HepG2 (cell line): ENCODE data around the gene PPP4R2. TPM values are rescaled to one million over a fixed set of nuclear protein-coding genes. Genes with fewer than 3 reads are reported as not detected.

ENCODE experiments used
- ATAC-seq: fragments of 200-7000 bp; cut with Tn5 transposase; 3 replicates; pipeline ENCODE4 v1.9.1; 2020; ENCODE audit warnings: mild to moderate bottlenecking, moderate library complexity
- BruUV-seq: library from RNA; stranded (reverse); fragments of 400-500 nt; replicated peaks from 2 replicates; lab custom pipeline; 2021; lab: Mats Ljungman, UMichigan
- CTCF ChIA-PET: fragments of 300-600 bp; formaldehyde crosslinking; extraction: SDS; loops from one replicate; lab custom pipeline; 2021; ENCODE audit warnings: low total read pairs, inconsistent platforms, low intra/inter-chr PET ratio; lab: Yijun Ruan, JAX
- POLR2A ChIA-PET: fragments of 350-600 bp; sonication (Branson Sonifier 250); formaldehyde crosslinking; loops from one replicate; lab custom pipeline; 2020; ENCODE audit warnings: antibody characterized with exemption, inconsistent platforms; lab: Yijun Ruan, JAX
- DNase-seq: peaks from one replicate; pipeline ENCODE4 v3.0.0-alpha.2; 2015; ENCODE audit warnings: low spot score
- FAIRE-seq: peaks from 3 replicates; lab custom pipeline; 2011; peaks lifted over from hg19 to GRCh38; lab: Jason Lieb, UNC
- H2AFZ ChIP-seq: one replicate; pipeline ENCODE4 v1.6.1; 2011; ENCODE audit warnings: low read length, inconsistent platforms
- H3K27ac ChIP-seq: fragments of 300-600 bp; 3 replicates; pipeline ENCODE4 v1.8.0; 2011; ENCODE audit warnings: mixed run types, mild to moderate bottlenecking, mixed read lengths, low read length, inconsistent platforms; ENCODE audit not compliant: insufficient read depth; ENCODE audit errors: extremely low read length
- H3K27me3 ChIP-seq, 2 experiments: fragments of 200-600 bp in 1 of 2; 2 replicates in 1 of 2; 3 replicates in 1 of 2; pipeline versions ENCODE4 v1.6.0 to v1.8.0; 2011; ENCODE audit warnings: low read length in 2 of 2, mild to moderate bottlenecking in 2 of 2, moderate library complexity in 2 of 2, inconsistent platforms in 1 of 2; ENCODE audit not compliant: insufficient read depth in 2 of 2, control insufficient read depth in 1 of 2
- H3K36me3 ChIP-seq, 2 experiments: fragments of 200-600 bp in 1 of 2; replicated peaks in 1 of 2; 2 replicates in 1 of 2; 3 replicates in 1 of 2; pipeline versions ENCODE4 v1.5.1 to v1.8.0; 2011; ENCODE audit warnings: low read length in 2 of 2, inconsistent platforms in 1 of 2; ENCODE audit not compliant: insufficient read depth in 2 of 2, control insufficient read depth in 1 of 2
- H3K4me1 ChIP-seq: 2 replicates; pipeline ENCODE4 v1.5.1; 2012; ENCODE audit warnings: low read length, inconsistent platforms; ENCODE audit not compliant: insufficient read depth
- H3K4me2 ChIP-seq: 2 replicates; pipeline ENCODE4 v1.6.0; 2011; ENCODE audit warnings: low read depth, low read length, inconsistent platforms
- H3K4me3 ChIP-seq, 3 experiments: fragments of 200-600 bp in 1 of 3; sonication (generic), shearing (Covaris generic) in 1 of 3; replicated peaks in 1 of 3; 2 replicates each; pipeline ENCODE4 v1.5.1; 2011 to 2016; ENCODE audit warnings: low read length in 3 of 3, inconsistent platforms in 2 of 3, low read depth in 2 of 3, mild to moderate bottlenecking in 2 of 3, control low read depth in 1 of 3, mixed read lengths in 1 of 3; ENCODE audit not compliant: insufficient read depth in 1 of 3
- H3K79me2 ChIP-seq: one replicate; pipeline ENCODE4 v1.6.1; 2011; ENCODE audit warnings: low read length, inconsistent platforms; ENCODE audit not compliant: insufficient read depth
- H3K9ac ChIP-seq: 2 replicates; pipeline ENCODE4 v1.6.0; 2011; ENCODE audit warnings: mild to moderate bottlenecking, low read depth, low read length, inconsistent platforms; ENCODE audit not compliant: insufficient read depth
- H3K9me3 ChIP-seq: 2 replicates; pipeline ENCODE4 v1.5.1; 2012; ENCODE audit warnings: mild to moderate bottlenecking, low read length
- H4K20me1 ChIP-seq: 2 replicates; pipeline ENCODE4 v1.6.0; 2011; ENCODE audit warnings: inconsistent platforms, mild to moderate bottlenecking, low read length, moderate library complexity; ENCODE audit not compliant: insufficient read depth
- ASH2L ChIP-seq: fragments of 300-600, 200-600 bp; sonication (generic); IDR thresholded peaks from 2 replicates; pipeline ENCODE4 v1.7.0; 2017; ENCODE audit warnings: low read depth, mild to moderate bottlenecking, moderate library complexity, mixed read lengths, low read length; ENCODE audit not compliant: insufficient read length
- ATF7-NPFF ChIP-seq: sonication (generic); formaldehyde crosslinking; IDR thresholded peaks from 2 replicates; pipeline ENCODE4 v1.8.1; 2023; ENCODE audit warnings: mild to moderate bottlenecking, low read depth, missing genetic modification reagents, moderate library complexity
- BCLAF1 ChIP-seq: fragments of 450-650 bp; IDR thresholded peaks from 2 replicates; pipeline ENCODE4 v1.6.1; 2017; ENCODE audit warnings: mild to moderate bottlenecking
- CEBPZ ChIP-seq: IDR thresholded peaks from 2 replicates; pipeline ENCODE4 v1.6.1; 2012; ENCODE audit warnings: low read length, improper control_type of control experiment
- CSRNP2 ChIP-seq: sonication (generic); formaldehyde crosslinking; conservative IDR thresholded peaks from 2 replicates; pipeline ENCODE4 v1.8.0; 2022; ENCODE audit warnings: low read depth, missing genetic modification reagents
- E2F1 ChIP-seq: sonication (generic); formaldehyde crosslinking; IDR thresholded peaks from 2 replicates; pipeline ENCODE4 v1.5.0; 2020; ENCODE audit warnings: missing genetic modification reagents
- FOXM1 ChIP-seq: sonication (generic); formaldehyde crosslinking; IDR thresholded peaks from 2 replicates; pipeline ENCODE4 v1.5.0; 2020; ENCODE audit warnings: missing genetic modification reagents
- GABPA ChIP-seq, 2 experiments: IDR thresholded peaks; 2 replicates each; pipeline ENCODE4 v1.6.1; 2011 to 2016; ENCODE audit warnings: low read depth in 2 of 2, low read length in 1 of 2, missing biosample characterization in 1 of 2, missing genetic modification characterization in 1 of 2
- HDAC1 ChIP-seq: sonication (generic); formaldehyde crosslinking; IDR thresholded peaks from 2 replicates; pipeline ENCODE4 v1.5.1; 2020; ENCODE audit warnings: mild to moderate bottlenecking, missing genetic modification reagents
- HMG20A ChIP-seq: IDR thresholded peaks from 2 replicates; pipeline ENCODE4 v1.6.1; 2016; ENCODE audit warnings: borderline replicate concordance
- ONECUT2 ChIP-seq: sonication (generic); formaldehyde crosslinking; IDR thresholded peaks from 2 replicates; pipeline ENCODE4 v1.4.0; 2020; ENCODE audit warnings: missing genetic modification reagents
- SALL1 ChIP-seq: sonication (generic); formaldehyde crosslinking; IDR thresholded peaks from 2 replicates; pipeline ENCODE4 v1.8.0; 2022; ENCODE audit warnings: mild to moderate bottlenecking, missing genetic modification reagents
- SNAPC5 ChIP-seq: sonication (generic); formaldehyde crosslinking; IDR thresholded peaks from 2 replicates; pipeline ENCODE4 v1.8.1; 2023; ENCODE audit warnings: mild to moderate bottlenecking, missing genetic modification reagents, borderline replicate concordance
- SRSF1 ChIP-seq: fragments of 200-400 bp; formaldehyde crosslinking; optimal IDR thresholded peaks from 2 replicates; pipeline ENCODE3; 2017; ENCODE audit warnings: mild to moderate bottlenecking, low read depth, low read length, moderate library complexity
- ZNF451 ChIP-seq: sonication (generic); formaldehyde crosslinking; IDR thresholded peaks from 2 replicates; pipeline ENCODE4 v1.5.0; 2020; ENCODE audit warnings: mild to moderate bottlenecking, missing genetic modification reagents
- ZNF562 ChIP-seq: sonication (generic); formaldehyde crosslinking; IDR thresholded peaks from 2 replicates; pipeline ENCODE4 v1.8.0; 2022; ENCODE audit warnings: missing genetic modification reagents, borderline replicate concordance
- WGBS: methylation state at CpG from one replicate; pipeline ENCODE4 v1.1.6; 2017; ENCODE audit warnings: low lambda C conversion rate; 5-methylcytosine and 5-hydroxymethylcytosine counted together
- in situ Hi-C: cut with HindIII; loops from 2 replicates; pipeline ENCODE4 v1.10.0; 2017; ENCODE audit warnings: low pct_unique_long_range_greater_than_20kb; ENCODE audit not compliant: extremely low pct_ligation_motif_present
- intact Hi-C: fragments of 100-400 bp; cut with micrococcal nuclease; formaldehyde crosslinking; loops from one replicate; pipeline ENCODE4 v1.10.0; 2022; ENCODE audit not compliant: unreplicated experiment
- polyA plus RNA-seq, 8 experiments: library from polyadenylated mRNA; depleted of rRNA in 3 of 8; stranded (reverse) in 7 of 8; unstranded in 1 of 8; fragments of >200 nt; fragmentation: Illumina TruSeq in 4 of 8; extraction: Trizol in 4 of 8; gene quantifications; 2 replicates each; pipeline versions ENCODE4 v1.2.1 to v1.2.3, GENCODE V29; 2011 to 2016; ENCODE audit warnings: low read depth in 4 of 8, missing spikeins in 1 of 8, mixed read lengths in 1 of 8; ENCODE audit not compliant: insufficient read depth in 1 of 8
- total RNA-seq, 5 experiments: library from RNA; depleted of rRNA; stranded (reverse); fragments of >200 nt; fragmentation: Illumina TruSeq; extraction: Trizol; gene quantifications; 2 replicates each; pipeline ENCODE4 v1.2.3, GENCODE V29; 2016; ENCODE audit warnings: low read depth in 1 of 5

The PPP4R2 gene
- total and polyA plus RNA-seq, 2 of the 13 experiments (the other 11 are each of a cell fraction or from before 2014, with no cell fraction given), result 22.3 to 161 TPM

- no peak for DNase-seq
- Histone ChIP-seq H3K4me2 (no peak overlapping the region), H4K20me1 (no peaks in the 10 kb centered on the region), H3K36me3 (peaks cover 0 to 24% of the 10 kb centered on the region in 2 experiments; a peak in 4 of 5 replicates), H3K9me3 (no peaks in the 10 kb centered on the region), H2AFZ (no peak overlapping the region), H3K4me3 (no peak overlapping the region), H3K9ac (no peak overlapping the region), H3K27me3 (no peaks in the 10 kb centered on the region), H3K27ac (no peak overlapping the region), H3K4me1 (peaks cover 8% of the 10 kb centered on the region), H3K79me2 (no peaks in the 10 kb centered on the region)
- POLR2A ChIA-PET, result no interaction called here
- BruUV-seq, result no TSS peak
- 94% methylated on average over 5 of the region's 5 CpGs for WGBS
- FAIRE-seq, result no peak
- CTCF ChIA-PET, result no interaction called here
- ATAC-seq, result no peak
- intact Hi-C loops, result no loop called here
- in situ Hi-C loops, result loop anchor here (25.0 kb wide), 1 partner anchor 657 kb away; no protein-coding TSS in a partner anchor
- no peak for TF ChIP-seq BCLAF1
- no peak for TF ChIP-seq FOXM1 (CRISPR knock-in tag)
- TF ChIP-seq SALL1 (CRISPR knock-in tag), result no peak
- TF ChIP-seq ASH2L, result no peak
- no peak for TF ChIP-seq SRSF1
- TF ChIP-seq ZNF562 (CRISPR knock-in tag), result no peak
- no peak for TF ChIP-seq CEBPZ
- TF ChIP-seq E2F1 (CRISPR knock-in tag), result no peak
- no peak for TF ChIP-seq HDAC1 (CRISPR knock-in tag)
- no peak for TF ChIP-seq CSRNP2 (CRISPR knock-in tag)
- no peak for TF ChIP-seq SNAPC5 (CRISPR knock-in tag)
- no peak for TF ChIP-seq HMG20A (CRISPR knock-in tag)
- no peak for TF ChIP-seq GABPA (IDR thresholded peaks at IDR 0.05; ENCODE audit: low read depth, low read length)
- no peak for TF ChIP-seq GABPA (CRISPR knock-in tag; IDR thresholded peaks at IDR 0.05; ENCODE audit: low read depth)
- TF ChIP-seq ATF7-NPFF (CRISPR knock-in tag), result no peak
- TF ChIP-seq ZNF451 (CRISPR knock-in tag), result no peak
- TF ChIP-seq ONECUT2, result no peak
Measured at GRCh38 chr3:73069187-73069586, 72.6 kb downstream of the PPP4R2 start.
